MCF 10A (cell line): ENCODE measurements around the gene DSCAML1. TPM values are rescaled to one million over a fixed set of nuclear protein-coding genes. Genes with fewer than 3 reads are reported as not detected.

ENCODE experiments used
- BruUV-seq: library from RNA; stranded (reverse); fragments of 400-500 nt; replicated peaks from 2 replicates; lab custom pipeline; 2021; lab: Mats Ljungman, UMichigan
- CTCF ChIA-PET: fragments of 300-600 bp; sonication (Branson Sonifier 250); formaldehyde crosslinking; extraction: SDS; loops from one replicate; lab custom pipeline; 2021; ENCODE audit warnings: antibody characterized with exemption, inconsistent platforms; lab: Yijun Ruan, JAX
- POLR2A ChIA-PET: fragments of 300-600, 350-650 bp; sonication (Branson Sonifier 250); formaldehyde crosslinking; extraction: SDS; loops from one replicate; lab custom pipeline; 2020; ENCODE audit warnings: antibody characterized with exemption, inconsistent platforms; lab: Yijun Ruan, JAX
- DNase-seq: peaks from one replicate; pipeline ENCODE4 v3.0.0-alpha.2; 2018; ENCODE audit not compliant: unreplicated experiment
- H3K27ac Mint-ChIP-seq: one replicate; pipeline ENCODE4 v1.8.0; 2022; ENCODE audit warnings: mild to moderate bottlenecking, low read depth, mixed read lengths; ENCODE audit not compliant: unreplicated experiment
- H3K27me3 Mint-ChIP-seq: one replicate; pipeline ENCODE4 v1.8.0; 2022; ENCODE audit warnings: mixed read lengths; ENCODE audit not compliant: insufficient read depth, unreplicated experiment
- H3K36me3 Mint-ChIP-seq: one replicate; pipeline ENCODE4 v1.8.0; 2022; ENCODE audit warnings: mild to moderate bottlenecking, moderate library complexity, mixed read lengths; ENCODE audit not compliant: insufficient read depth, unreplicated experiment
- H3K4me1 Mint-ChIP-seq: one replicate; pipeline ENCODE4 v1.8.0; 2022; ENCODE audit warnings: mixed read lengths; ENCODE audit not compliant: insufficient read depth, unreplicated experiment
- H3K4me3 Mint-ChIP-seq: one replicate; pipeline ENCODE4 v1.8.0; 2022; ENCODE audit warnings: mild to moderate bottlenecking, moderate library complexity, mixed read lengths; ENCODE audit not compliant: unreplicated experiment
- H3K9me3 Mint-ChIP-seq: one replicate; pipeline ENCODE4 v1.8.0; 2022; ENCODE audit warnings: mixed read lengths; ENCODE audit not compliant: unreplicated experiment
- CTCF ChIP-seq: fragments of 200-600 bp; IDR thresholded peaks from one replicate; pipeline ENCODE4 v1.8.0; 2022; ENCODE audit warnings: antibody characterized with exemption, mild to moderate bottlenecking; ENCODE audit not compliant: unreplicated experiment
- intact Hi-C: fragments of 100-400 bp; cut with micrococcal nuclease; formaldehyde crosslinking; loops from 2 replicates; pipeline ENCODE4 v1.14.1; 2022
- total RNA-seq: library from RNA; stranded (reverse); gene quantifications from 2 replicates; pipeline ENCODE4 v1.2.3, GENCODE V29; 2022

DSCAML1 gene
- total RNA-seq, 1 experiment from 2014 or later: not detected

- no peak overlapping the region for H3K4me3 Mint-ChIP-seq
- H3K4me1 Mint-ChIP-seq: no peaks in the 10 kb centered on the region
- no peak overlapping the region for H3K27ac Mint-ChIP-seq
- peaks cover 32% of the 10 kb centered on the region for H3K27me3 Mint-ChIP-seq
- ChIA-PET CTCF (interaction anchor here (0.5 to 8.6 kb wide), 33 partner anchors 8 to 1491 kb away, joined by 3 to 112 read pairs (median 5); partner anchors contain the start of genes FXYD2 and SMIM35), POLR2A (no interaction called here)
- DNase-seq: no peak
- no peaks in the 10 kb centered on the region for H3K9me3 Mint-ChIP-seq
- BruUV-seq: no TSS peak
- TF ChIP-seq CTCF: no peak
- intact Hi-C loops: loop anchor here (1.0 to 10.0 kb wide), 4 partner anchors 10 to 368 kb away; partner anchors contain the start of gene SCN2B
- no peaks in the 10 kb centered on the region for H3K36me3 Mint-ChIP-seq
Observed at GRCh38 chr11:117806846-117807245, 9.8 kb upstream of the DSCAML1 start.

- POLR2A ChIA-PET: interaction anchor here (0.6 kb wide), 1 partner anchor 485 kb away, joined by 3 read pairs; no protein-coding TSS in a partner anchor
- Mint-ChIP-seq H3K4me3 (no peak overlapping the region), H3K9me3 (no peaks in the 10 kb centered on the region), H3K36me3 (no peaks in the 10 kb centered on the region), H3K27me3 (peaks cover 20% of the 10 kb centered on the region), H3K27ac (no peak overlapping the region), H3K4me1 (no peaks in the 10 kb centered on the region)
- DNase-seq: peak; percentile 38
- no TSS peak for BruUV-seq
- CTCF ChIA-PET: interaction anchor here (1.0 to 8.6 kb wide), 4 partner anchors 13 to 380 kb away, joined by 3 to 112 read pairs (median 36); no protein-coding TSS in a partner anchor
- intact Hi-C loops: loop anchor here (10.0 kb wide), 1 partner anchor 370 kb away; the partner anchor contains the start of gene SCN2B
- no peak for TF ChIP-seq CTCF
Observed at GRCh38 chr11:117805045-117805444, 8.0 kb upstream of the DSCAML1 start.

GRCh38 chr11:117803896-117804295, 6.9 kb upstream of the DSCAML1 start:
- BruUV-seq: no TSS peak
- POLR2A ChIA-PET: no interaction called here
- H3K36me3 Mint-ChIP-seq: no peaks in the 10 kb centered on the region
- intact Hi-C loops: loop anchor here (10.0 kb wide), 1 partner anchor 371 kb away; the partner anchor contains the start of gene SCN2B
- H3K27me3 Mint-ChIP-seq: peaks cover 20% of the 10 kb centered on the region
- CTCF ChIA-PET: interaction anchor here (0.7 to 8.6 kb wide), 4 partner anchors 14 to 379 kb away, joined by 4 to 112 read pairs (median 33); no protein-coding TSS in a partner anchor
- H3K4me3 Mint-ChIP-seq: no peak overlapping the region
- H3K9me3 Mint-ChIP-seq: no peaks in the 10 kb centered on the region
- H3K4me1 Mint-ChIP-seq: no peaks in the 10 kb centered on the region
- no peak for TF ChIP-seq CTCF
- no peak overlapping the region for H3K27ac Mint-ChIP-seq
- DNase-seq: no peak

GRCh38 chr11:117799634-117800033, 2.6 kb upstream of the DSCAML1 start:
- DNase-seq: no peak
- ChIA-PET CTCF (interaction anchor here (0.6 to 2.7 kb wide), 6 partner anchors 9 to 373 kb away, joined by 3 to 14 read pairs (median 4); no protein-coding TSS in a partner anchor), POLR2A (interaction anchor here (0.6 kb wide), 1 partner anchor 453 kb away, joined by 3 read pairs; no protein-coding TSS in a partner anchor)
- BruUV-seq: no TSS peak
- Mint-ChIP-seq H3K27me3 (peaks cover 48% of the 10 kb centered on the region), H3K36me3 (no peaks in the 10 kb centered on the region), H3K27ac (no peak overlapping the region), H3K4me3 (no peak overlapping the region), H3K4me1 (no peaks in the 10 kb centered on the region), H3K9me3 (no peaks in the 10 kb centered on the region)
- intact Hi-C loops: loop anchor here (10.0 kb wide), 1 partner anchor 375 kb away; the partner anchor contains the start of gene SCN2B
- TF ChIP-seq CTCF: no peak
